ENCODE results near the gene GPX2. TPM values are rescaled to one million over a fixed set of nuclear protein-coding genes. Genes with fewer than 3 reads are reported as not detected.

GPX2 gene
- total RNA-seq, 1 donor from 2014 or later = not detected

Other genes starting within 250 kb of the GPX2 start
- gene PLEKHG3, start 238.3 kb downstream of the GPX2 start, total RNA-seq = 101 TPM
- gene SPTB, start 62.8 kb downstream of the GPX2 start, total RNA-seq = 14.8 TPM
- gene CHURC1, start 28.3 kb downstream of the GPX2 start, total RNA-seq = 66.0 TPM
- gene RAB15, start 29.6 kb upstream of the GPX2 start, total RNA-seq = 3.3 TPM
- gene FNTB, start 44.1 kb upstream of the GPX2 start, total RNA-seq = 40.7 TPM
- gene MAX, start 159.8 kb upstream of the GPX2 start, total RNA-seq = 131 TPM